HG02840 (cell line): ENCODE data around the gene PHF20.
"Not testable (repeated sequence)": the region's sequence is repeated elsewhere in the genome, so short reads cannot be mapped to it uniquely, and the experiment has no call there.

Experiments
- ATAC-seq: cut with Tn5 transposase; IDR thresholded peaks from one replicate; pipeline ENCODE4 v1.9.1; 2021; ENCODE audit warnings: mild to moderate bottlenecking, moderate library complexity, moderate number of reproducible peaks; ENCODE audit not compliant: unreplicated experiment, low FRiP score

The PHF20 gene

GRCh38 chr20:35771689-35772562 lies at the start of gene PHF20:
Gene PHF20 (plus strand): TSS chr20:35772015. CDS start chr20:35801523, 29,508 bp downstream.
- peak; percentile 83 for ATAC-seq

- ATAC-seq = not testable (repeated sequence)
Measured at GRCh38 chr20:35723275-35723639, 48.6 kb upstream of the PHF20 start.

- not testable (repeated sequence) for ATAC-seq
Measured at GRCh38 chr20:35723652-35724320, 48.0 kb upstream of the PHF20 start.

- no peak for ATAC-seq
Measured at GRCh38 chr20:35724321-35725230, 47.2 kb upstream of the PHF20 start.

- ATAC-seq = no peak
Measured at GRCh38 chr20:35726842-35727711, 44.7 kb upstream of the PHF20 start.

GRCh38 chr20:35729283-35729807 lies 42.5 kb upstream of the PHF20 start:
- ATAC-seq = no peak

GRCh38 chr20:35729836-35730582 lies 41.8 kb upstream of the PHF20 start:
- no peak for ATAC-seq

GRCh38 chr20:35730583-35731468 lies 41.0 kb upstream of the PHF20 start:
- no peak for ATAC-seq

GRCh38 chr20:35731469-35731788 lies 40.4 kb upstream of the PHF20 start:
- no peak for ATAC-seq

GRCh38 chr20:35731862-35732643 lies 39.8 kb upstream of the PHF20 start:
- no peak for ATAC-seq

- ATAC-seq = no peak
Measured at GRCh38 chr20:35732644-35732982, 39.2 kb upstream of the PHF20 start.

GRCh38 chr20:35734374-35734773 lies 37.4 kb upstream of the PHF20 start:
- ATAC-seq = no peak

GRCh38 chr20:35734777-35735649 lies 36.8 kb upstream of the PHF20 start:
- no peak for ATAC-seq

GRCh38 chr20:35735826-35736470 lies 35.9 kb upstream of the PHF20 start:
- ATAC-seq = no peak

- ATAC-seq = no peak
Measured at GRCh38 chr20:35737865-35738333, 33.9 kb upstream of the PHF20 start.
